ENCODE measurements around the gene PLA2G2F. TPM values are rescaled to one million over a fixed set of nuclear protein-coding genes. Genes with fewer than 3 reads are reported as not detected.

The PLA2G2F gene
- total and polyA plus RNA-seq, 2 of the 8 experiments (the other 6 are each of a cell fraction or from before 2014, with no cell fraction given) = not detected

DNA sequence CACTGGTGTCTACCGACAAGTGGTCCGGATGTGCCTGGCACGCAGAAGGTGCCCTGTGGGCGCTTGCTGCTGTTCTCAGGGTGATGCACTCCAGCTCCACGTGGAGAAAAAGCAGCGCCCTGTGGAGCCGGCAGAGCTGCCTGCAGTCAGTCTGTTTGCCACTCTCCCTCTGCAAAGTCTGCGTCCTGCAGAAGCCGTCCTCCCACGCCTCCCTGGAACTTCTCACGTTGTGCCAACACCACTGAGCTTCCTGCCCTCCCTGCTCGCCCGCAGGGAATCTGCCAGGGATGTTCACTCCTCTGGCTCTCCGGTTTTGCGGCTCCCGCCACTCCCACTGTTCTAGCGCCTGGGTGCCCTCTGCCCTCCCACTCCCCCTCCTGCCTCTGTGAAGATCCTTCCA, 26.9 kb downstream of the PLA2G2F start (continued):
- TF ChIP-seq CTBP2 (IDR thresholded peaks at IDR 0.05; ENCODE audit: borderline replicate concordance, insufficient read depth, insufficient read length, low read length) = no peak
- TF ChIP-seq SAP30 (IDR thresholded peaks at IDR 0.05; ENCODE audit: insufficient read depth, insufficient replicate concordance, low read length) = no peak
- TF ChIP-seq JUN (IDR thresholded peaks at IDR 0.05; ENCODE audit: low read depth, low read length) = no peak
- no peak for TF ChIP-seq CEBPB (IDR thresholded peaks at IDR 0.05; ENCODE audit: low read depth, low read length)
- TF ChIP-seq RXRA (IDR thresholded peaks at IDR 0.05; ENCODE audit: insufficient read depth, low read depth, low read length) = no peak
